Nucleus accumbens (tissue), 56 donors: ENCODE measurements around the gene TIGAR.

ENCODE experiments used
- DNase-seq, 56 donors: peaks; one replicate each; lab custom pipeline; 2025; lab: John Stamatoyannopoulos, UW

The TIGAR gene

DNA sequence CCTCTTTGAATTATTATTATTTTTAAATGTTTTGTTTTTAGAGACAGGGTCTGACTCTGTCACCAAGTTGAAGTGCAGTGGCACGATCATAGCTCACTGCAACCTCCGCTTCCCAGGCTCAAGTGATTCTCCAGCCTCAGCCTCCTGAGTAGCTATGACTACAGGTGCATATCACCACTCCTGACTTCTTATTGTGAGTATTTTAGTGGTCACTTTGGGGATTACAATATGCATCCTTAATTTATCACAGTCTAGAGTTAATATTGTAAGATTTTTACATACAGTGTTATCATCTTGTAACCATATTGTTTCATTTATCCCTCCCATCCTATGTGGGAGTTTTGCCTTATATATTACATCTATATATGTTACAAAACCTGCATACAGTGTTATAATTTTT is 45.1 kb downstream of the TIGAR start:
- no peak for DNase-seq

DNA sequence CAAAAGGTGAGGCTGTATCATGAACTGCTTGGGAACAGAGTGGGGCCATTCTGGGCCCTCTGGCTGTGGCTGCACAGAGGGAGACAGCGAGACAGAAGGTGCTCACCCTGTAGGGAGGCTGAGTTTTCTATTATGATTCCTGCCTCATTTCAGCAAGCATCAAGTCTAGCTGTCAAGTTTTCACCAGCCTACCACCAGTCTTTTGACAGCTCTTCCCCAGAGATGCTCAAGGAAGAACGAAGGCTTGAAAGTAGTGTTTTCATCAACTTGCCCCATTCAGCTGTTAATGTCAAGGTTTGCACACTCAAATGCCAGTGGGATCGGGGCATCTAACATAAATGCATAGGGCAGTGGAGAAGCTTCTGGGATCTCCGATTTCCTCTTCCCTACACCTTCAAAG is 48.5 kb downstream of the TIGAR start:
- no peak for DNase-seq

DNA sequence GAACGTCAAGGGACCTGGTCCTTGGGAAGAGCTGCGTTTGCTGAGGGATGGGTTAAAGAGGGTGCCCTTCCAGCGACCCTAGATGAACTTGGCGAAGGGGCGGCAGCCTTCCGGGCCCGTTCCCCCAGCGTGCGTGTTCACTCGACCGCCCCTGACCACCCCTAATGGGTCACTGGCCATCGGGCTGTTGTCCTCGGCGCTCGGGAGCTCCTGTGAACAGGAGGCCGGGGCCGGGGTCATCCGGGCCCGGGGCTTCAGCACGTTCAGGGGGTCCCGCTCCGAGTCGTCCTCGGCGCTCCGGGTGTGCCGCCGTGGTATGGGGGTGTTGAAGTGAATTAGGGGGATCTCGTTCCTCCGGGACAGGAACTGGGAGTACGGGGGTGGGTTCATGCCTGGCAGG is 49.3 kb downstream of the TIGAR start:
- no peak for DNase-seq

DNA sequence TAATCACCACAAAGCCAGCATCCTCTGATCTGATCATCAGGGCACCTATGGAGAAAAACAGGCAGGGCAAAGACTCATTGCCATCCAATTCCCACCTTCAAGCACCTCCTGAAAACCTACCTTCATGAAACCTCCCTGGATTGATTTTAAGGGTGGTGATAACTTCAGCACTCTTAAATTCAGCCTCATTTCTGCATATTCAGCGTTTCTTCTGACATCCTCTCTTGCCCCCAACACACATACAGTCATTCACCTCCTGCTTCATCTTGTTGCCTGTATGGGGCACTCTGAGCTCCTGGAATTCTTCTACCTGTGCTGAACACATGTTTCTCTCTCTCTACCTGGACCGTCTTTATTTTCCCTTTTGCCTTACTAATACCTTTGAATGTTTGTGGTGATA is 51.6 kb downstream of the TIGAR start:
- DNase-seq: no peak

DNA sequence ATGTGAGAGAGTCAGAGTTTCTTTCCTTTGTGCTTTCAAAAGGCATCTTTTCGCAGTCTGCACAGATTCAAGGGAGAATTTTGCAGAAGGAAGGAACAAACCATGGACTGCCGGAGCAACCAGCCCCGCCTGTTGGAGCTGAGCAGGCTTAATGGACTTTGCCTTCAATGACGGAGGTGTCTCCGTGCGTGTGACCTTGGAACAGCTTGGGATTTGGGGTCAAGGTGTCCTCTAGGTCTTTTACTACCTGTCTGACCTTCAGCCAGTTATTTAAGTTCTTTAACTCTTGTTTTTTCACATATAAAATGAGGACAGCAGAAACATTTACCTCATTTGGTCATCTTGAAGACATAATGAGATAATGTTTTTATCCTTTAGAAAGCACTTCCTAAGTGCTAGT is 54.4 kb downstream of the TIGAR start:
- no peak for DNase-seq

DNA sequence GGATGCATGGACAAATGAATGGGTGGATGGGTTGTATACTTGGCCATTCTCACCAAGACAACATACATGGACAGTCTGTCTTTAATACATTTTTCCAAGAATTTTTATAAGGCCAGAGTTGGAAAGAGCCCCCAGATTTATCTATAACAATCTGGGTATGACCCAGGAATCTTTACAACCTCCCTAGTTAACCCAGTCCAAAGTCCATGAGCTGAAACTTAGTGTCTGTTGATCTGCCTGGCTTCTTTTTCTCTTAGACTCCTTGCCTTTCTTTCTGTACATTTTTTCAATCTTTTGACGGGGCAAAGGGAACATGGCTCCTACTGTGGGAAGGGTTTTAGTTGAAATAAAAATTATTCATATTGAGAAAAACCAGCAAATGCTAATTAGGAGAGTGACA is 57.8 kb downstream of the TIGAR start:
- no peak for DNase-seq

DNA sequence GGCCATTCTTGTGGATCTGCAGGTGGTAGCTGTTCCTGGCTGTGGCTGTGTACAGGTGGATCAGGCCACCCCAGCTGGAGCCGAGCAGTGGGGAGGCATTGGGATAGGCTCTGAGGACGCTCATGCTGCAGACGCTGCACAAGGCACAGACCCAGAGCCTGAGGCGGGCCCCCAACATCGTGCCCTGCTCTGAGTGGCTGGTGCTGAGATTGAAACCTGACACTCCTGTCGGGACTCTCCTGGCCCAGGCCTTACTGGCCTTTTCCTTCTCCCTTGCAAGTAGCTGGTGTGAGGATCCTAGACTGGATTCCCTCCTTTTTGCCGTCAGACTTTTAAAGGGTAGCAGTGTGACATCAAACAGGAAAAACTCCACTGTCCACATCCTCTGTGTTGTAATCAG is 58.4 kb downstream of the TIGAR start, which contains the start of gene FGF23:
Gene FGF23, minus strand, starts transcription at position 308 of the 400 bp plus-strand sequence. Its CDS starts 130 bp downstream, at position 178.
- no peak for DNase-seq

DNA sequence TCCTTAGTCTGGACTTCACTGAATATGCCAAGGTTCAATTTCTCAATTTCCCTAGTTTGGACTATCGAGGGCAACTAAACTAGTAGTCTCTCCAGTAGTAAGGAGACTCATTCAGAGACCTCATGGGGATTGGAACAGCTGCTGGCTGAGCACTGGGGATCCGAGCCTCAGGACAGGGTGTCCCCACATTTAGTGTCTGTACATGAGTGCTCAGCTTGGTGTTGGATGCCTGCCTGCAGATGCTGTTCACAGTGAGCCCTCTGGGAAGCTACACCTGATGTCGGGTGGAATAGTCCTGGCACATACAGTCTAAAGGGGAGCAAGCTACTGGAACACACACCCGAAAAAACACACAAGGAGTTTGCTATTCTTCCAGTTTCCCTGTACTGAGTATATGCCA is 59.3 kb downstream of the TIGAR start:
- no peak for DNase-seq

DNA sequence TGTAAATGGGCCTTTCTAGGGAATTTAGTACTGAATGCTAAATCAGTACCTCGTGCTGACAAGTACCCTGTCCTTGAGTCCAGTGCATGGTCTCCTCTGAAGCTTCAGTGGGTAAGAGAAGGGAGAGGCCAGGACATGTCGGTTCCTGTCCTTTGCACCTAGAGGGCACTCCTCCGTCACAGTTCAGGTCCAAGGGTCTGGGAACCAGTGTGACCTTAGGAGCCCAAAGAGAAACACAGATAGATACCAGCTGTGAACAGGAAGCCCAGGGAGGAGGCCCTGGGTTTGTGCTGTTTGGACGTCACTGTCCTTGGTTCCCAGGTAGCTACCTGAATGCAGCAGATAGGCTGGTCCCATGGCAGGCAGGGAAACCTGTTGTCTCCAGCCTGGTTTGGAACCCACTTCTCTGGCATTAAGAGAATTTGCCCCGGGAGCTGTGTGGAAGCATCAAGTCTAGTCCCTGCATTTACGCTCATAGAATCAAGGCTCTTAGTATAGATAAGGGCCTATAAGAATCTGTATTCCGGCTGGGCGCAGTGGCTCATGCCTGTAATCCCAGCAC is 62.4 kb downstream of the TIGAR start:
- no peak for DNase-seq

DNA sequence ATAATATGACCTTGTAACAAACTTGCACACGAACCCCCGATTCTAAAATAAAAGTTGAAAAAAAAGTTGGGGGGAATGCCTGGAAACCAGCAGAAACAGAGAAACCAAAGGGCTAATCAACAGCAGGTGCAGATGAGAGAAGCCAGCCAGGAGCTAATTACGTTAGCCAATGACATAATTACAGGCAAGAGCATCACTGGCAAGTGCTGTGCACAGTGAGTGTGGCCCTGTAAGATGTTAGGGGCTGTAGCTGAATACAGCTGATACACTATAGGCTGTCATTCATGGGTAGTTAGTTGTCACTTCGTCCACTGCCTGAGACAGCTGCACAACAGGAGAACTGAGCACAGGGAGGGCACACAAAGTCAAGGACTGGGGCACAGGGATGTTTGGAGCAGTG is 65.8 kb downstream of the TIGAR start:
- DNase-seq: no peak

DNA sequence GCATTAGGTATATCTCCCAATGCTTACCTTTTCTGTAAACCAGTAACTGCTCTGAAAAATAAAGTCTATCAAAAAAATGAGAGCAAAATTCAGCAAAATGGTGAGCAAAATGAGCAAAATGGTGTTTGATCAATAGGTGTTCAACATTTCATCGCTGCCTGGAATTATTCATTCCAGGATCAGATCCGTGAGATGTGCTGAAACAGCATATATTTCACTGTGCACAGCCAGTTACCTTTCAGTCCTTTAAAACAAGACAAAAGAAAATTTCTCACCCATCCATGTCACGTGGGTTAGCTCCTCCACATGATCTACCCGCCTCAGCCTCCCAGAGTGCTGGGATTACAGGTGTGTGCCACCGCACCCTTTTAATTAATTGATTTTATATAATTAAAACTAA is 66.6 kb downstream of the TIGAR start:
- DNase-seq: no peak

DNA sequence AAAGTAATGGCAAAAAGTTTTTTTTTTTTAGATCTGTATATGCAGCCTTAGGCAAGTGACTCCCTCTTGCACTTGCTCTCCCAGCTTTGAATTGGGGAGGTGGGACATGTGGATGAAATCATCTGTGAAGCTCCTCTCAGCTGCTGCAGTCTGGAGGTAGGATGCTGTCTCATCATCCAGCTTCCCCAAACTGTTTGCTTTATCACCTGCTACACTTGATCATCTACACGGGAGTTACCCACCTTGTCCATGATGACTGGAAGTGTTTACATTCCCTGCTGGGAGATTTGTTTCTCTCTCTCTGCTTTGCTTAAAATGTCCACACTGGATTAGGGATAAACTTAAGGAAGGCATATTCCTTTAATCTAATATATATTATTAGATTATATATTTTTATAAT is 67.0 kb downstream of the TIGAR start:
- no peak for DNase-seq

DNA sequence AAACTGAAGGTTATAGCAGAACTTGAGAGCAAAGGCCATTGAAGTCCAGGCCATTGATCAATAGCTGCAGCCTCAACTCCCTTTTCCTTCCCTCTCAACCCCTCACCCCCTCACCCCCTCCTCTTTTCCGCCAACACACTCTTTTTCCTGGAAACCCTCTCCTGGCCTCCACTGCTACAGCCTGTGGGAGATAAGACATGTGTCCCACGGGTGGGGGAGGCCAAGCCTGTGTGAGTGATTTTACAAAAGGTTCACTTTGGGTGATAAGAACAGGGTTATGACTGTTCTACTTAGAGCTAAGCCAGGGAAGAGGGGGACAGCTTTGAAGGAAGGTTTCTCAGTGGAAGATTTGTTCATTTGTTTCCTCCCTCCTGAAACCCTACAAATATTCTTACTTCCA is 67.6 kb downstream of the TIGAR start:
- no peak for DNase-seq

DNA sequence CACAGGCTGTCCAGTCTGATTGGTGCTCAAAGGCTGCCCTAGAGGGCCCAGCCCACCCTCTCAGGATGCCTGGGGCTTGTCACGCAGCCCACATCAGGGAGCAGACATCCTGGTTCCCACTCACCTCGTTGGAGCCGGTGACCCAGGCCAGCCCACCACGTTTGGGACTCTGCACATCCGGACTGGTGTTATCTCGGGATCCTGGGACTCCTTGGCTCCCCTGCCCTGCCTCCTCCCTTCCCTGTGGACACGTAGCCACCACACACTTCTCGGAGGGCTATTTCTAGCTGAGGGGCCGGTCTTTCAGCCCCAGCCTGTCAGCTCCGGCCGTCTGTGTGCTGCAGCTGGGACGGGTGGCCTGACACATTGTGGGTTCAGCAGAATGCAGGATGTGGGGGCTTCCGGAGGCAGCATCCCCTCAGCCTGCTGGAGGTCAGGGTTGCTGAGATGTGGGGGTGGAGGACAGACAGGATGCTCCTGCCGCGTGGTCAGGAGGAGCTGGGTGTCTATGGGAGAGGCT is 71.3 kb downstream of the TIGAR start:
- no peak for DNase-seq

DNA sequence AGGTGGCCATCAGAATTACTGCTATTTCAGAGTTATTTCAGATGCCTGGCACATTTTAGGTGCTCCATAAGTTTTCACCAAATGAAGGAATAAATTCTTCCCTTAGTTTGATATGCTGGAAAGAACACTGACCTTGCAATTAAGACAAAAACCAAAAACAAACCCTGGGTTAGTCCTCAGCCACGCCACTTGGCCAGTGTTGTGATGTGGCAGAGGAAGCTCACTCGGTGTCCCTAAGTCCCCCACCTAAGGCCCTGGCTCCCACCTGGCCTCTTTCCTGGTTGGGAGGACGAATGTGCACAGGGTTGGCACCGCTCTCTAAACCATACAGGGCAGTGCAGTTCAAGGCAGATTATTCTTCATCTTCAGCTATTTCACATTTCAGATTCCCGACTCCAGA is 72.2 kb downstream of the TIGAR start:
- no peak for DNase-seq

DNA sequence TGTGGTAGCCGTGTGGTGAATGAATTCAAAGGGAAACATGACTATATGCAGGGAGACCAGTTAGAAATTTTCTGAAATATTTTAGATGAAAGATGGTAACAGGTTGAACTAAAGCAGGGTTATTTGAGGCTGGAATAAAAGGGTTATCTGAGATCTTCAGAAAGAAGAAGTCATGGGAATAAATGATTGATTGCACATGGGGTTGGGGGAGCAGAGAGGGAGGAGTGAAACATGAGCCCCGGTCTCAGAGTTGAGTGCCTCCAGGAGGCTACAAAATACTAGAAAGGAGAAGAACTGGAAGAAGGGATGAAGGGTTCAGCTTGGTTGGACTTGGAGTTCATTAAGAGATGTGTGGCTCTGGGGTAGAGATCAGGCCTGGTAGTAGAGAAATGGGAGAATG is 74.8 kb downstream of the TIGAR start:
- no peak for DNase-seq

DNA sequence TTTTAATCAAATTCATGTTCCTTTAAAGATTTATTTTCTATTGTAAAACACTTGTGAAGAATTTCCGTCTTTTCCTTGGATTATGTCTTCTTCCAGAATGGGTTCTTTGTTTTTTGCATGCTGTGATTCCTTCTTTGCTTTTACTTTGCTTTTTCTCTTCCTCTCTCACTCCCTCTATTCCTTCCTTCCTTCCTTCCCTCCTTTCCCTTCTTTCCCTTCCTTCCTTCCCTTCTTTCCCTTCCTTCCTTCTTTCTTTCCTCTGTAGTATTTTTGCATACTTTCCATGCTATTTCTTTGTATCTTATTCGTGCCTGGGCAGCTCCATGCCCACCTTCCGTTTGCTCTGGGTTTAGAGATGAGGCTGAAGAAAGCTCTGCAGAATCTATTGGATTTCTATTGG is 80.1 kb downstream of the TIGAR start:
- DNase-seq: no peak

DNA sequence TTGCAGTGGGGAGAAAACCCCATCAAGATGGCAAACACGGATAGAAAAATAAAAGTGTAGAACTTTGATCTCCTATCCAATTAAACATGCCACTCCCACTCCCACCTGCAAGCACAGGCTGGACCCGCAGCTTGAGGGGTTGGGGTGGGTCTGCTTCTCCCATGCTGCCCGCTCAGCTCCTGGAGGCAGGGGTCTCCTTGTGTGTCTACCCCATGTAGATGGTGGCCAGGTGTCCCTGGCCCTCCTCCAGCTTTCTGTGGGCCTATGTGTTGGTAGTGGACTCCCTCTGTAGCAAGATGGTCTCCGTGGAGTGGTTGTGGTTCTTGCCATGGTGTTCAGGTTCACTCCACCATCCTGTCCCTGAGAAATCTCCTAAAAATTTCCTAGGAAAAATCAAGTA is 82.0 kb downstream of the TIGAR start:
- DNase-seq: no peak
